DND-41 (cell line): Measurements from ENCODE around the gene PRCP.

Experiments used
- ATAC-seq: fragments of 200-7000 bp; cut with Tn5 transposase; 3 replicates; pipeline ENCODE4 v1.9.1; 2021; ENCODE audit warnings: low read depth; ENCODE audit not compliant: insufficient read depth
- DNase-seq: peaks from one replicate; pipeline ENCODE4 v3.0.0-alpha.2; 2020
- H2AFZ ChIP-seq: 2 replicates; pipeline ENCODE4 v1.6.0; 2012; ENCODE audit warnings: low read depth, low read length
- H3K27ac ChIP-seq: 2 replicates; pipeline ENCODE4 v1.5.1; 2012; ENCODE audit warnings: low read length, inconsistent platforms
- H3K27me3 ChIP-seq: fragments of 200-600 bp; sonication (generic); 2 replicates; pipeline ENCODE4 v1.6.0; 2012; ENCODE audit warnings: low read length, mild to moderate bottlenecking, inconsistent platforms; ENCODE audit not compliant: insufficient read depth, poor library complexity
- H3K36me3 ChIP-seq: 2 replicates; pipeline ENCODE4 v1.5.1; 2012; ENCODE audit warnings: low read length, inconsistent platforms; ENCODE audit not compliant: insufficient read depth
- H3K4me1 ChIP-seq: 2 replicates; pipeline ENCODE4 v1.5.1; 2012; ENCODE audit warnings: mild to moderate bottlenecking, low read length; ENCODE audit not compliant: insufficient read depth
- H3K4me2 ChIP-seq: 2 replicates; pipeline ENCODE4 v1.6.0; 2012; ENCODE audit warnings: mild to moderate bottlenecking, moderate library complexity, low read length, inconsistent platforms; ENCODE audit not compliant: insufficient read depth
- H3K4me3 ChIP-seq, 2 experiments: fragments of 200-600 bp in 1 of 2; shearing (Covaris generic) in 1 of 2; 2 replicates each; pipeline ENCODE4 v1.5.1; 2012 to 2016; ENCODE audit warnings: inconsistent platforms in 2 of 2, low read length in 2 of 2, mild to moderate bottlenecking in 2 of 2, low read depth in 1 of 2, moderate library complexity in 1 of 2
- H3K79me2 ChIP-seq: 2 replicates; pipeline ENCODE4 v1.6.0; 2012; ENCODE audit warnings: low read length, inconsistent platforms; ENCODE audit not compliant: insufficient read depth
- H3K9ac ChIP-seq: 2 replicates; pipeline ENCODE4 v1.6.0; 2012; ENCODE audit warnings: low read depth, mild to moderate bottlenecking, inconsistent platforms, low read length, moderate library complexity
- H3K9me3 ChIP-seq: 2 replicates; pipeline ENCODE4 v1.5.1; 2012; ENCODE audit warnings: low read length, moderate library complexity, mild to moderate bottlenecking, inconsistent platforms; ENCODE audit not compliant: insufficient read depth, severe bottlenecking
- H4K20me1 ChIP-seq: 2 replicates; pipeline ENCODE4 v1.6.0; 2012; ENCODE audit warnings: low read length; ENCODE audit not compliant: insufficient read depth
- EZH2 ChIP-seq: IDR thresholded peaks from 3 replicates; pipeline ENCODE4 v1.6.1; 2012; ENCODE audit warnings: borderline replicate concordance, low read depth, mild to moderate bottlenecking, moderate library complexity, low read length, inconsistent platforms; ENCODE audit not compliant: severe bottlenecking
- TF ChIP-seq, protein P1 (sequence below): IDR thresholded peaks from 2 replicates; pipeline ENCODE4 v1.5.1; 2012; ENCODE audit warnings: borderline replicate concordance, low read length, moderate library complexity, mild to moderate bottlenecking; ENCODE audit not compliant: poor library complexity, severe bottlenecking; ENCODE audit errors: extremely low read depth

Gene PRCP

GRCh38 chr11:82814379-82814778 is 85.9 kb downstream of the PRCP start:
- Histone ChIP-seq H3K79me2 (no peaks in the 10 kb centered on the region), H3K4me2 (no peak overlapping the region), H3K4me1 (no peaks in the 10 kb centered on the region), H3K9ac (no peak overlapping the region), H3K4me3 (no peak overlapping the region), H3K36me3 (no peaks in the 10 kb centered on the region), H3K27ac (no peak overlapping the region), H3K27me3 (peaks cover 6% of the 10 kb centered on the region), H4K20me1 (no peaks in the 10 kb centered on the region), H3K9me3 (no peaks in the 10 kb centered on the region), H2AFZ (no peak overlapping the region)
- TF ChIP-seq EZH2 = no peak
- ATAC-seq (no peak), DNase-seq (no peak)

GRCh38 chr11:82811369-82811768 is 88.9 kb downstream of the PRCP start:
- no peak overlapping the region for H3K9ac ChIP-seq
- H3K27ac ChIP-seq = no peak overlapping the region
- DNase-seq (no peak), ATAC-seq (no peak)
- H3K27me3 ChIP-seq = peaks cover 6% of the 10 kb centered on the region
- H3K4me3 ChIP-seq = no peak overlapping the region
- no peaks in the 10 kb centered on the region for H3K4me1 ChIP-seq
- no peaks in the 10 kb centered on the region for H3K36me3 ChIP-seq
- no peaks in the 10 kb centered on the region for H3K9me3 ChIP-seq
- no peaks in the 10 kb centered on the region for H3K79me2 ChIP-seq
- no peaks in the 10 kb centered on the region for H4K20me1 ChIP-seq
- TF ChIP-seq, protein P1, sequence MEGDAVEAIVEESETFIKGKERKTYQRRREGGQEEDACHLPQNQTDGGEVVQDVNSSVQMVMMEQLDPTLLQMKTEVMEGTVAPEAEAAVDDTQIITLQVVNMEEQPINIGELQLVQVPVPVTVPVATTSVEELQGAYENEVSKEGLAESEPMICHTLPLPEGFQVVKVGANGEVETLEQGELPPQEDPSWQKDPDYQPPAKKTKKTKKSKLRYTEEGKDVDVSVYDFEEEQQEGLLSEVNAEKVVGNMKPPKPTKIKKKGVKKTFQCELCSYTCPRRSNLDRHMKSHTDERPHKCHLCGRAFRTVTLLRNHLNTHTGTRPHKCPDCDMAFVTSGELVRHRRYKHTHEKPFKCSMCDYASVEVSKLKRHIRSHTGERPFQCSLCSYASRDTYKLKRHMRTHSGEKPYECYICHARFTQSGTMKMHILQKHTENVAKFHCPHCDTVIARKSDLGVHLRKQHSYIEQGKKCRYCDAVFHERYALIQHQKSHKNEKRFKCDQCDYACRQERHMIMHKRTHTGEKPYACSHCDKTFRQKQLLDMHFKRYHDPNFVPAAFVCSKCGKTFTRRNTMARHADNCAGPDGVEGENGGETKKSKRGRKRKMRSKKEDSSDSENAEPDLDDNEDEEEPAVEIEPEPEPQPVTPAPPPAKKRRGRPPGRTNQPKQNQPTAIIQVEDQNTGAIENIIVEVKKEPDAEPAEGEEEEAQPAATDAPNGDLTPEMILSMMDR = no peak
- TF ChIP-seq EZH2 = no peak
- H2AFZ ChIP-seq = no peak overlapping the region
- no peak overlapping the region for H3K4me2 ChIP-seq

DNA sequence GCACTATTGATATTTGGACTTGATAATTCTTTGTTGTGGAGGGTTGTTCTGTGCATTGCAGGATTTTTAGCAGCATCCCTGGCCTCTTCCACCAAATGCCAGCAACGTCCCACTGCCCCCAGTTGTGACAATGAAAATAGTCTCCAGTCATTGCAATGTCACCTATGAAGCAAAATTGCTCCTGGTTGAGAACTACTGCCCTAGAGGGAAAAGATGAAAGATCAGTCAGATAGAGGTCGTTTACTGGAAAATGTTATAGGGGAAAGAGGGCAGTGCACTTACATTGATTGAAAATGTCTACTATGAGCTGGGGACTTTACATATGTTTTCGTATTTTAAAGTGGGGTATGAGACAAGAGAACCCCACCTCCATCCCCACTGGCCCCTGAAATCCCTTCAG is 89.5 kb downstream of the PRCP start:
- H3K9ac ChIP-seq = no peak overlapping the region
- H3K27ac ChIP-seq = no peak overlapping the region
- ATAC-seq (no peak), DNase-seq (no peak)
- no peak overlapping the region for H2AFZ ChIP-seq
- no peaks in the 10 kb centered on the region for H4K20me1 ChIP-seq
- no peaks in the 10 kb centered on the region for H3K36me3 ChIP-seq
- peaks cover 6% of the 10 kb centered on the region for H3K27me3 ChIP-seq
- H3K4me1 ChIP-seq = no peaks in the 10 kb centered on the region
- no peaks in the 10 kb centered on the region for H3K9me3 ChIP-seq
- H3K4me3 ChIP-seq = no peak overlapping the region
- no peak overlapping the region for H3K4me2 ChIP-seq
- TF ChIP-seq EZH2 = no peak
- TF ChIP-seq, protein P1 = no peak
- no peaks in the 10 kb centered on the region for H3K79me2 ChIP-seq

- Histone ChIP-seq H3K36me3 (no peaks in the 10 kb centered on the region), H4K20me1 (no peaks in the 10 kb centered on the region), H3K4me2 (no peak overlapping the region), H3K4me3 (no peak overlapping the region), H3K27ac (no peak overlapping the region), H3K79me2 (no peaks in the 10 kb centered on the region), H3K9me3 (no peaks in the 10 kb centered on the region), H3K9ac (no peak overlapping the region), H3K4me1 (no peaks in the 10 kb centered on the region), H2AFZ (no peak overlapping the region), H3K27me3 (peaks cover 6% of the 10 kb centered on the region)
- ATAC-seq (no peak), DNase-seq (no peak)
- no peak for TF ChIP-seq EZH2
- TF ChIP-seq, protein P1 = no peak
Observed at GRCh38 chr11:82810326-82810725, 89.9 kb downstream of the PRCP start.
